GM23338 (cell line): Measurements from ENCODE around the gene DAAM1. TPM values are rescaled to one million over a fixed set of nuclear protein-coding genes. Genes with fewer than 3 reads are reported as not detected.

ENCODE experiments used
- ATAC-seq: fragments of 200-7000 bp; cut with Tn5 transposase; 3 replicates; pipeline ENCODE4 v1.9.1; 2020
- DNase-seq: peaks from one replicate; pipeline ENCODE4 v3.0.0-alpha.2; 2015; ENCODE audit warnings: low spot score
- H2AFZ ChIP-seq: fragments of 200-600 bp; sonication (generic); 2 replicates; pipeline ENCODE4 v1.8.0; 2016; ENCODE audit warnings: antibody characterized with exemption, mild to moderate bottlenecking, moderate library complexity
- H3F3A ChIP-seq: fragments of 200-600 bp; sonication (generic); replicated peaks from 2 replicates; pipeline ENCODE4 v1.8.0; 2017; ENCODE audit warnings: antibody characterized with exemption, mixed run types, low read depth
- H3K27ac ChIP-seq: fragments of 200-600 bp; sonication (generic); 2 replicates; pipeline ENCODE4 v1.6.1; 2016; ENCODE audit warnings: low read depth
- H3K27me3 ChIP-seq: fragments of 200-600 bp; sonication (generic); 2 replicates; pipeline ENCODE4 v1.8.0; 2016; ENCODE audit warnings: mild to moderate bottlenecking, mixed run types, moderate library complexity; ENCODE audit not compliant: insufficient read depth
- H3K36me3 ChIP-seq: fragments of 200-600 bp; sonication (generic); 2 replicates; pipeline ENCODE4 v1.8.0; 2016; ENCODE audit warnings: mild to moderate bottlenecking; ENCODE audit not compliant: insufficient read depth
- H3K4me1 ChIP-seq: fragments of 200-600 bp; sonication (generic); 2 replicates; pipeline ENCODE4 v1.8.0; 2016; ENCODE audit warnings: mild to moderate bottlenecking, moderate library complexity; ENCODE audit not compliant: insufficient read depth
- H3K4me2 ChIP-seq: fragments of 200-600 bp; sonication (generic); 2 replicates; pipeline ENCODE4 v1.7.1; 2017; ENCODE audit warnings: mixed run types
- H3K4me3 ChIP-seq: fragments of 200-600 bp; sonication (generic); 2 replicates; pipeline ENCODE4 v1.6.1; 2016; ENCODE audit warnings: mixed run types
- H3K79me2 ChIP-seq: fragments of 200-600 bp; sonication (generic); replicated peaks from 2 replicates; pipeline ENCODE4 v1.8.0; 2017; ENCODE audit warnings: mild to moderate bottlenecking; ENCODE audit not compliant: insufficient read depth
- H3K9me2 ChIP-seq: fragments of 200-600 bp; sonication (generic); 2 replicates; pipeline ENCODE4 v1.8.0; 2017; ENCODE audit not compliant: insufficient read depth
- H4K20me1 ChIP-seq: fragments of 200-600 bp; sonication (generic); replicated peaks from 2 replicates; pipeline ENCODE4 v1.8.0; 2017; ENCODE audit warnings: mild to moderate bottlenecking; ENCODE audit not compliant: insufficient read depth
- H3K27ac Mint-ChIP-seq: 2 replicates; pipeline ENCODE4 v1.8.0; 2020; ENCODE audit warnings: inconsistent platforms, mild to moderate bottlenecking, moderate library complexity, mixed read lengths
- H3K27me3 Mint-ChIP-seq: 3 replicates; pipeline ENCODE4 v1.8.0; 2022; ENCODE audit warnings: low read depth, mild to moderate bottlenecking, moderate library complexity, mixed read lengths, inconsistent platforms; ENCODE audit not compliant: insufficient read depth, poor library complexity
- H3K36me3 Mint-ChIP-seq: 3 replicates; pipeline ENCODE4 v1.8.0; 2021; ENCODE audit warnings: low read depth, mild to moderate bottlenecking, inconsistent platforms, moderate library complexity, mixed read lengths
- H3K4me1 Mint-ChIP-seq: 3 replicates; pipeline ENCODE4 v1.8.0; 2020; ENCODE audit warnings: mild to moderate bottlenecking, inconsistent platforms, mixed read lengths
- H3K4me3 Mint-ChIP-seq: 3 replicates; pipeline ENCODE4 v1.8.0; 2021; ENCODE audit warnings: moderate library complexity, mild to moderate bottlenecking, inconsistent platforms, mixed read lengths
- H3K9me3 Mint-ChIP-seq: 3 replicates; pipeline ENCODE4 v1.8.0; 2020; ENCODE audit warnings: moderate library complexity, mild to moderate bottlenecking, inconsistent platforms, mixed read lengths
- CREB1 ChIP-seq: fragments of 250-450 bp; sonication (Bioruptor Pico); IDR thresholded peaks from 2 replicates; pipeline ENCODE4 v1.5.0; 2020; ENCODE audit warnings: low read depth, mild to moderate bottlenecking, moderate library complexity
- ETS1 ChIP-seq: IDR thresholded peaks from 2 replicates; pipeline ENCODE4 v1.6.1; 2016; ENCODE audit warnings: antibody characterized with exemption
- EZH2 ChIP-seq: fragments of 200-600 bp; sonication (generic); IDR thresholded peaks from one replicate; pipeline ENCODE4 v1.8.0; 2017; ENCODE audit warnings: antibody characterized with exemption, mild to moderate bottlenecking, low read depth; ENCODE audit not compliant: unreplicated experiment
- EZH2phosphoT487 ChIP-seq: fragments of 200-600 bp; sonication (generic); IDR thresholded peaks from one replicate; pipeline ENCODE4 v1.8.1; 2018; ENCODE audit warnings: antibody characterized with exemption; ENCODE audit not compliant: unreplicated experiment
- JUNB ChIP-seq: IDR thresholded peaks from one replicate; pipeline ENCODE4 v1.6.1; 2016; ENCODE audit warnings: antibody characterized with exemption; ENCODE audit not compliant: unreplicated experiment
- NANOG ChIP-seq: IDR thresholded peaks from 2 replicates; pipeline ENCODE4 v1.6.1; 2016; ENCODE audit warnings: antibody characterized with exemption, borderline replicate concordance
- POLR2AphosphoS5 ChIP-seq: IDR thresholded peaks from 2 replicates; pipeline ENCODE4 v1.6.1; 2016; ENCODE audit warnings: antibody characterized with exemption, low read depth
- REST ChIP-seq: IDR thresholded peaks from one replicate; pipeline ENCODE4 v1.6.1; 2018; ENCODE audit warnings: antibody characterized with exemption; ENCODE audit not compliant: unreplicated experiment
- STAT1 ChIP-seq: IDR thresholded peaks from one replicate; pipeline ENCODE4 v1.6.1; 2016; ENCODE audit warnings: antibody characterized with exemption; ENCODE audit not compliant: unreplicated experiment
- ZNF114 ChIP-seq: fragments of 250-450 bp; sonication (Bioruptor Pico); IDR thresholded peaks from 2 replicates; pipeline ENCODE4 v1.5.0; 2020; ENCODE audit warnings: mild to moderate bottlenecking, moderate library complexity
- ZNF331 ChIP-seq: fragments of 250-450 bp; sonication (Bioruptor Pico); IDR thresholded peaks from 2 replicates; pipeline ENCODE4 v1.5.0; 2020; ENCODE audit warnings: low read depth, mild to moderate bottlenecking, moderate library complexity
- polyA plus RNA-seq: library from polyadenylated mRNA; unstranded; fragments of >200 nt; fragmentation: Nextera tagmentation; extraction: Ambion mirVana; gene quantifications from 2 replicates; pipeline ENCODE4 v1.2.1, GENCODE V29; 2016
- total RNA-seq: library from RNA; depleted of rRNA; stranded (reverse); fragments of >200 nt; shearing (Covaris generic); gene quantifications from 2 replicates; pipeline ENCODE4 v1.2.3, GENCODE V29; 2014
- TF ChIP-seq, protein P1 (sequence below): fragments of 250-450 bp; sonication (Bioruptor Pico); IDR thresholded peaks from 2 replicates; pipeline ENCODE4 v1.5.0; 2020; ENCODE audit warnings: mild to moderate bottlenecking, moderate library complexity
- TF ChIP-seq, protein P2 (sequence below), 2 experiments: fragments of 200-600 bp in 1 of 2; sonication (generic) in 1 of 2; conservative IDR thresholded peaks; 2 replicates each; pipeline versions ENCODE4 v1.5.1 to v1.6.1; 2016 to 2017; ENCODE audit warnings: antibody characterized with exemption in 2 of 2, low read depth in 2 of 2, mild to moderate bottlenecking in 2 of 2, moderate library complexity in 1 of 2

The DAAM1 gene
- total and polyA plus RNA-seq, 2 experiments from 2014 or later = 36.3 to 42.1 TPM

GRCh38 chr14:59395672-59396071 lies 207.2 kb downstream of the DAAM1 start (continued):
- TF ChIP-seq, protein P1, sequence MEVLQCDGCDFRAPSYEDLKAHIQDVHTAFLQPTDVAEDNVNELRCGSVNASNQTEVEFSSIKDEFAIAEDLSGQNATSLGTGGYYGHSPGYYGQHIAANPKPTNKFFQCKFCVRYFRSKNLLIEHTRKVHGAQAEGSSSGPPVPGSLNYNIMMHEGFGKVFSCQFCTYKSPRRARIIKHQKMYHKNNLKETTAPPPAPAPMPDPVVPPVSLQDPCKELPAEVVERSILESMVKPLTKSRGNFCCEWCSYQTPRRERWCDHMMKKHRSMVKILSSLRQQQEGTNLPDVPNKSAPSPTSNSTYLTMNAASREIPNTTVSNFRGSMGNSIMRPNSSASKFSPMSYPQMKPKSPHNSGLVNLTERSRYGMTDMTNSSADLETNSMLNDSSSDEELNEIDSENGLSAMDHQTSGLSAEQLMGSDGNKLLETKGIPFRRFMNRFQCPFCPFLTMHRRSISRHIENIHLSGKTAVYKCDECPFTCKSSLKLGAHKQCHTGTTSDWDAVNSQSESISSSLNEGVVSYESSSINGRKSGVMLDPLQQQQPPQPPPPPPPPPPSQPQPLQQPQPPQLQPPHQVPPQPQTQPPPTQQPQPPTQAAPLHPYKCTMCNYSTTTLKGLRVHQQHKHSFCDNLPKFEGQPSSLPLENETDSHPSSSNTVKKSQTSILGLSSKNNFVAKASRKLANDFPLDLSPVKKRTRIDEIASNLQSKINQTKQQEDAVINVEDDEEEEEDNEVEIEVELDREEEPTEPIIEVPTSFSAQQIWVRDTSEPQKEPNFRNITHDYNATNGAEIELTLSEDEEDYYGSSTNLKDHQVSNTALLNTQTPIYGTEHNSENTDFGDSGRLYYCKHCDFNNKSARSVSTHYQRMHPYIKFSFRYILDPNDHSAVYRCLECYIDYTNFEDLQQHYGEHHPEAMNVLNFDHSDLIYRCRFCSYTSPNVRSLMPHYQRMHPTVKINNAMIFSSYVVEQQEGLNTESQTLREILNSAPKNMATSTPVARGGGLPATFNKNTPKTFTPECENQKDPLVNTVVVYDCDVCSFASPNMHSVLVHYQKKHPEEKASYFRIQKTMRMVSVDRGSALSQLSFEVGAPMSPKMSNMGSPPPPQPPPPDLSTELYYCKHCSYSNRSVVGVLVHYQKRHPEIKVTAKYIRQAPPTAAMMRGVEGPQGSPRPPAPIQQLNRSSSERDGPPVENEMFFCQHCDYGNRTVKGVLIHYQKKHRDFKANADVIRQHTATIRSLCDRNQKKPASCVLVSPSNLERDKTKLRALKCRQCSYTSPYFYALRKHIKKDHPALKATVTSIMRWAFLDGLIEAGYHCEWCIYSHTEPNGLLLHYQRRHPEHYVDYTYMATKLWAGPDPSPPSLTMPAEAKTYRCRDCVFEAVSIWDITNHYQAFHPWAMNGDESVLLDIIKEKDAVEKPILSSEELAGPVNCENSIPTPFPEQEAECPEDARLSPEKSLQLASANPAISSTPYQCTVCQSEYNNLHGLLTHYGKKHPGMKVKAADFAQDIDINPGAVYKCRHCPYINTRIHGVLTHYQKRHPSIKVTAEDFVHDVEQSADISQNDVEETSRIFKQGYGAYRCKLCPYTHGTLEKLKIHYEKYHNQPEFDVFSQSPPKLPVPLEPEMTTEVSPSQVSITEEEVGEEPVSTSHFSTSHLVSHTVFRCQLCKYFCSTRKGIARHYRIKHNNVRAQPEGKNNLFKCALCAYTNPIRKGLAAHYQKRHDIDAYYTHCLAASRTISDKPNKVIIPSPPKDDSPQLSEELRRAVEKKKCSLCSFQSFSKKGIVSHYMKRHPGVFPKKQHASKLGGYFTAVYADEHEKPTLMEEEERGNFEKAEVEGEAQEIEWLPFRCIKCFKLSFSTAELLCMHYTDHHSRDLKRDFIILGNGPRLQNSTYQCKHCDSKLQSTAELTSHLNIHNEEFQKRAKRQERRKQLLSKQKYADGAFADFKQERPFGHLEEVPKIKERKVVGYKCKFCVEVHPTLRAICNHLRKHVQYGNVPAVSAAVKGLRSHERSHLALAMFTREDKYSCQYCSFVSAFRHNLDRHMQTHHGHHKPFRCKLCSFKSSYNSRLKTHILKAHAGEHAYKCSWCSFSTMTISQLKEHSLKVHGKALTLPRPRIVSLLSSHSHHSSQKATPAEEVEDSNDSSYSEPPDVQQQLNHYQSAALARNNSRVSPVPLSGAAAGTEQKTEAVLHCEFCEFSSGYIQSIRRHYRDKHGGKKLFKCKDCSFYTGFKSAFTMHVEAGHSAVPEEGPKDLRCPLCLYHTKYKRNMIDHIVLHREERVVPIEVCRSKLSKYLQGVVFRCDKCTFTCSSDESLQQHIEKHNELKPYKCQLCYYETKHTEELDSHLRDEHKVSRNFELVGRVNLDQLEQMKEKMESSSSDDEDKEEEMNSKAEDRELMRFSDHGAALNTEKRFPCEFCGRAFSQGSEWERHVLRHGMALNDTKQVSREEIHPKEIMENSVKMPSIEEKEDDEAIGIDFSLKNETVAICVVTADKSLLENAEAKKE (CRISPR knock-in tag) = no peak
- TF ChIP-seq NANOG = no peak
- TF ChIP-seq ZNF331 = no peak
- TF ChIP-seq EZH2phosphoT487 = no peak

- ATAC-seq (no peak), DNase-seq (no peak)
- Mint-ChIP-seq H3K4me1 (peaks cover 7% of the 10 kb centered on the region; the same call in 2 of the 3 replicates), H3K27ac (no peak overlapping the region), H3K9me3 (peaks cover 5% of the 10 kb centered on the region; the same call in 2 of the 3 replicates), H3K36me3 (no peaks in the 10 kb centered on the region), H3K4me3 (no peak overlapping the region), H3K27me3 (no peaks in the 10 kb centered on the region)
- H2AFZ ChIP-seq = no peak overlapping the region
- no peaks in the 10 kb centered on the region; the same call in 1 of the 2 replicates for H3K4me1 ChIP-seq
- no peaks in the 10 kb centered on the region for H3K27me3 ChIP-seq
- H4K20me1 ChIP-seq = no peaks in the 10 kb centered on the region
- H3K79me2 ChIP-seq = no peaks in the 10 kb centered on the region
- no peaks in the 10 kb centered on the region for H3K36me3 ChIP-seq
- H3K4me3 ChIP-seq = no peak overlapping the region
- H3F3A ChIP-seq = no peaks in the 10 kb centered on the region
- no peak overlapping the region for H3K27ac ChIP-seq
- no peak overlapping the region for H3K4me2 ChIP-seq
- H3K9me2 ChIP-seq = no peaks in the 10 kb centered on the region; the same call in 1 of the 2 replicates
- no peak for TF ChIP-seq CREB1
- no peak for TF ChIP-seq JUNB
- no peak for TF ChIP-seq REST
- TF ChIP-seq, protein P2, sequence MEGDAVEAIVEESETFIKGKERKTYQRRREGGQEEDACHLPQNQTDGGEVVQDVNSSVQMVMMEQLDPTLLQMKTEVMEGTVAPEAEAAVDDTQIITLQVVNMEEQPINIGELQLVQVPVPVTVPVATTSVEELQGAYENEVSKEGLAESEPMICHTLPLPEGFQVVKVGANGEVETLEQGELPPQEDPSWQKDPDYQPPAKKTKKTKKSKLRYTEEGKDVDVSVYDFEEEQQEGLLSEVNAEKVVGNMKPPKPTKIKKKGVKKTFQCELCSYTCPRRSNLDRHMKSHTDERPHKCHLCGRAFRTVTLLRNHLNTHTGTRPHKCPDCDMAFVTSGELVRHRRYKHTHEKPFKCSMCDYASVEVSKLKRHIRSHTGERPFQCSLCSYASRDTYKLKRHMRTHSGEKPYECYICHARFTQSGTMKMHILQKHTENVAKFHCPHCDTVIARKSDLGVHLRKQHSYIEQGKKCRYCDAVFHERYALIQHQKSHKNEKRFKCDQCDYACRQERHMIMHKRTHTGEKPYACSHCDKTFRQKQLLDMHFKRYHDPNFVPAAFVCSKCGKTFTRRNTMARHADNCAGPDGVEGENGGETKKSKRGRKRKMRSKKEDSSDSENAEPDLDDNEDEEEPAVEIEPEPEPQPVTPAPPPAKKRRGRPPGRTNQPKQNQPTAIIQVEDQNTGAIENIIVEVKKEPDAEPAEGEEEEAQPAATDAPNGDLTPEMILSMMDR (conservative IDR thresholded peaks at IDR 0.05; ENCODE audit: low read depth in 2 of 2) = no peak
- no peak for TF ChIP-seq EZH2
- TF ChIP-seq POLR2AphosphoS5 = no peak
- TF ChIP-seq STAT1 = no peak
- TF ChIP-seq EZH2phosphoT487 = no peak
- no peak for TF ChIP-seq ETS1
- TF ChIP-seq ZNF114 (CRISPR knock-in tag) = no peak
- TF ChIP-seq ZNF331 = no peak
- no peak for TF ChIP-seq NANOG
Measured at GRCh38 chr14:59398841-59399240, 210.4 kb downstream of the DAAM1 start.
